ENCODE results near the gene ATP8A2. TPM values are rescaled to one million over a fixed set of nuclear protein-coding genes. Genes with fewer than 3 reads are reported as not detected.

Gene ATP8A2
- total RNA-seq, 3 donors from 2014 or later (not counting 1 experiment from before 2014, with no cell fraction given) = 0.43 to 0.68 (median 0.59) TPM

- H3K4me1 Mint-ChIP-seq = peaks cover 0 to 6% of the 10 kb centered on the region in 2 donors
- TF ChIP-seq CTCF (IDR thresholded peaks at IDR 0.05) = no peak
- intact Hi-C loops (cut with micrococcal nuclease) = no loop called here
- WGBS (ENCODE audit: insufficient coverage) = 98% methylated on average over 4 of the region's 4 CpGs
- peaks cover 11 to 18% of the 10 kb centered on the region in 2 donors for H3K27me3 Mint-ChIP-seq (ENCODE audit: low read depth in 2 of 2)
- peak overlapping the region; percentile 25 for H3K4me3 Mint-ChIP-seq
- no peaks in the 10 kb centered on the region for H3K27me3 ChIP-seq (ENCODE audit: control insufficient read depth, insufficient read depth, low read length)
- no peaks in the 10 kb centered on the region for H3K9me3 Mint-ChIP-seq
- H3K9me3 ChIP-seq (ENCODE audit: control insufficient read depth, insufficient read depth, low read length) = no peaks in the 10 kb centered on the region
- no peak overlapping the region for H3K27ac ChIP-seq (ENCODE audit: low read length)
- H3K4me3 ChIP-seq (ENCODE audit: low read length) = no peak overlapping the region
- H3K36me3 Mint-ChIP-seq = no peaks in the 10 kb centered on the region
- H3K36me3 ChIP-seq (ENCODE audit: control insufficient read depth, insufficient read depth, low read length) = no peaks in the 10 kb centered on the region
- ATAC-seq (no peak), DNase-seq (no peak)
- peaks cover 8% of the 10 kb centered on the region for H3K4me1 ChIP-seq (ENCODE audit: control insufficient read depth, insufficient read depth, low read length)
- no peak overlapping the region for H3K27ac Mint-ChIP-seq
Measured at GRCh38 chr13:26011208-26011573, 639.4 kb downstream of the ATP8A2 start.

- DNase-seq (peak; percentile 23 to 86), ATAC-seq (peak; percentile 82 to 94 (median 93))
- Mint-ChIP-seq H3K9me3 (no peaks in the 10 kb centered on the region), H3K4me1 (peaks cover 0 to 6% of the 10 kb centered on the region in 2 donors), H3K36me3 (no peaks in the 10 kb centered on the region), H3K27me3 (ENCODE audit: low read depth in 2 of 2) (peaks cover 10 to 16% of the 10 kb centered on the region in 2 donors), H3K4me3 (peak overlapping the region; percentile 65), H3K27ac (peak overlapping the region in 1 of 2 donors; percentile 86)
- Histone ChIP-seq H3K27me3 (ENCODE audit: control insufficient read depth, insufficient read depth, low read length) (no peaks in the 10 kb centered on the region), H3K9me3 (ENCODE audit: control insufficient read depth, insufficient read depth, low read length) (no peaks in the 10 kb centered on the region), H3K4me3 (ENCODE audit: low read length) (peak overlapping the region; percentile 43), H3K4me1 (ENCODE audit: control insufficient read depth, insufficient read depth, low read length) (peaks cover 8% of the 10 kb centered on the region), H3K36me3 (ENCODE audit: control insufficient read depth, insufficient read depth, low read length) (no peaks in the 10 kb centered on the region), H3K27ac (ENCODE audit: low read length) (no peak overlapping the region)
- no peak for TF ChIP-seq CTCF (IDR thresholded peaks at IDR 0.05)
- intact Hi-C loops (cut with micrococcal nuclease) = no loop called here
- WGBS (ENCODE audit: insufficient coverage) = 17% methylated on average over 53 of the region's 53 CpGs
Measured at GRCh38 chr13:26011996-26012821, 640.4 kb downstream of the ATP8A2 start.

- no peak overlapping the region for H3K27ac Mint-ChIP-seq
- peak overlapping the region; percentile 65 for H3K4me3 Mint-ChIP-seq
- H3K4me1 ChIP-seq (ENCODE audit: control insufficient read depth, insufficient read depth, low read length) = peaks cover 8% of the 10 kb centered on the region
- H3K9me3 Mint-ChIP-seq = no peaks in the 10 kb centered on the region
- H3K36me3 Mint-ChIP-seq = no peaks in the 10 kb centered on the region
- 88% methylated on average over 9 of the region's 9 CpGs for WGBS (ENCODE audit: insufficient coverage)
- TF ChIP-seq CTCF (IDR thresholded peaks at IDR 0.05) = no peak
- H3K4me3 ChIP-seq (ENCODE audit: low read length) = no peak overlapping the region
- peaks cover 0 to 8% of the 10 kb centered on the region in 2 donors for H3K4me1 Mint-ChIP-seq
- no peaks in the 10 kb centered on the region for H3K36me3 ChIP-seq (ENCODE audit: control insufficient read depth, insufficient read depth, low read length)
- intact Hi-C loops (cut with micrococcal nuclease) = no loop called here
- H3K27me3 Mint-ChIP-seq (ENCODE audit: low read depth in 2 of 2) = peaks cover 4 to 8% of the 10 kb centered on the region in 2 donors
- H3K27ac ChIP-seq (ENCODE audit: low read length) = no peak overlapping the region
- no peaks in the 10 kb centered on the region for H3K9me3 ChIP-seq (ENCODE audit: control insufficient read depth, insufficient read depth, low read length)
- no peak for ATAC-seq
- DNase-seq = no peak
- no peaks in the 10 kb centered on the region for H3K27me3 ChIP-seq (ENCODE audit: control insufficient read depth, insufficient read depth, low read length)
Measured at GRCh38 chr13:26012995-26013394, 641.2 kb downstream of the ATP8A2 start.

Measured in natural killer cell (primary cell).